A549 (cell line): ENCODE data around the gene RBM4B. TPM values are rescaled to one million over a fixed set of nuclear protein-coding genes. Genes with fewer than 3 reads are reported as not detected.

Source experiments
- ATAC-seq, 2 experiments: fragments of 200-7000 bp in 1 of 2; fragments of >200 bp in 1 of 2; cut with Nextera tagmentation in 1 of 2; cut with Tn5 transposase in 1 of 2; 3 replicates each; pipeline versions ENCODE4 v1.8.0 to v1.9.1; 2018 to 2020; ENCODE audit warnings: mild to moderate bottlenecking in 1 of 2, moderate library complexity in 1 of 2
- CTCF ChIA-PET: fragments of 300-600 bp; sonication (Branson Sonifier 250); formaldehyde crosslinking; extraction: SDS; loops from one replicate; lab custom pipeline; 2021; ENCODE audit warnings: antibody characterized with exemption, inconsistent platforms; lab: Yijun Ruan, JAX
- POLR2A ChIA-PET: fragments of 350-600 bp; formaldehyde crosslinking; extraction: SDS; loops from one replicate; lab custom pipeline; 2021; ENCODE audit warnings: antibody characterized with exemption, inconsistent platforms; lab: Yijun Ruan, JAX
- DNase-seq, 2 experiments: peaks; one replicate each; pipeline versions ENCODE4 v3.0.0 to v3.0.0-alpha.2; 2011 to 2016; ENCODE audit warnings: low read depth in 1 of 2, low spot score in 1 of 2
- FAIRE-seq: peaks from 2 replicates; lab custom pipeline; 2011; peaks lifted over from hg19 to GRCh38; lab: Jason Lieb, UNC
- H3K27ac ChIP-seq, 2 experiments: fragments of >200 bp; sonication (Bioruptor Twin); formaldehyde crosslinking; 3 replicates each; pipeline ENCODE4 v1.5.1; 2016 to 2017
- H3K4me1 ChIP-seq: fragments of >200 bp; sonication (Bioruptor Twin); formaldehyde crosslinking; 3 replicates; pipeline ENCODE4 v1.6.1; 2016
- H3K4me2 ChIP-seq: fragments of >200 bp; sonication (Bioruptor Twin); formaldehyde crosslinking; 3 replicates; pipeline ENCODE4 v1.6.1; 2016
- H3K4me3 ChIP-seq: fragments of >200 bp; sonication (Bioruptor Twin); formaldehyde crosslinking; 3 replicates; pipeline ENCODE4 v1.5.1; 2016
- H3K9me3 ChIP-seq: fragments of >200 bp; sonication (Bioruptor Twin); formaldehyde crosslinking; 3 replicates; pipeline ENCODE4 v1.6.1; 2016
- ATOH8 ChIP-seq: fragments of 250-450 bp; sonication (Bioruptor Pico); IDR thresholded peaks from 2 replicates; pipeline ENCODE4 v1.5.0; 2020; ENCODE audit warnings: low read depth, mild to moderate bottlenecking, moderate library complexity
- CBX2 ChIP-seq: fragments of 200-600 bp; sonication (generic); IDR thresholded peaks from 2 replicates; pipeline ENCODE4 v1.6.1; 2016; ENCODE audit warnings: low read depth, mild to moderate bottlenecking, borderline replicate concordance
- CBX8 ChIP-seq: fragments of 200-600 bp; sonication (generic); IDR thresholded peaks from 2 replicates; pipeline ENCODE4 v1.6.1; 2016
- CEBPB ChIP-seq, 2 experiments: fragments of >200 bp in 1 of 2; sonication (Bioruptor Twin) in 1 of 2; formaldehyde crosslinking in 1 of 2; IDR thresholded peaks; 2 replicates each; pipeline ENCODE4 v1.6.1; 2012 to 2016
- CHD4 ChIP-seq: fragments of 200-600 bp; sonication (generic); IDR thresholded peaks from 2 replicates; pipeline ENCODE4 v1.6.1; 2016; ENCODE audit warnings: antibody characterized with exemption, mild to moderate bottlenecking, borderline replicate concordance
- E2F6 ChIP-seq: IDR thresholded peaks from 2 replicates; pipeline ENCODE4 v1.6.1; 2012; ENCODE audit warnings: low read depth, borderline replicate concordance
- EP300 ChIP-seq, 2 experiments: fragments of >200 bp; sonication (Bioruptor Twin); formaldehyde crosslinking; IDR thresholded peaks; 2 replicates in 1 of 2; 3 replicates in 1 of 2; pipeline ENCODE4 v1.6.1; 2016 to 2017
- ESRRA ChIP-seq: fragments of 150-350 bp; IDR thresholded peaks from 2 replicates; pipeline ENCODE4 v1.6.1; 2014; ENCODE audit warnings: mild to moderate bottlenecking, low read length, borderline replicate concordance
- FOSB ChIP-seq: fragments of 250-450 bp; sonication (Bioruptor Pico); IDR thresholded peaks from 2 replicates; pipeline ENCODE4 v1.5.0; 2020; ENCODE audit warnings: mild to moderate bottlenecking, moderate library complexity
- GATA3 ChIP-seq: IDR thresholded peaks from 2 replicates; pipeline ENCODE4 v1.6.1; 2012; ENCODE audit warnings: borderline replicate concordance
- HES2 ChIP-seq: fragments of >200 bp; sonication (Bioruptor Twin); formaldehyde crosslinking; IDR thresholded peaks from 2 replicates; pipeline ENCODE4 v1.6.1; 2016
- HEYL ChIP-seq: fragments of 250-450 bp; sonication (Bioruptor Pico); IDR thresholded peaks from 2 replicates; pipeline ENCODE4 v1.8.0; 2021; ENCODE audit warnings: mild to moderate bottlenecking, moderate library complexity
- HOXB13 ChIP-seq: fragments of 250-450 bp; sonication (Bioruptor Pico); IDR thresholded peaks from 2 replicates; pipeline ENCODE4 v1.5.0; 2020; ENCODE audit warnings: low read depth, mild to moderate bottlenecking, moderate library complexity
- HOXB5 ChIP-seq: fragments of 250-450 bp; sonication (Bioruptor Pico); IDR thresholded peaks from 2 replicates; pipeline ENCODE4 v1.5.0; 2020; ENCODE audit warnings: mild to moderate bottlenecking, moderate library complexity
- JUN ChIP-seq, 2 experiments: fragments of >200 bp; sonication (Bioruptor Twin); formaldehyde crosslinking; IDR thresholded peaks; 2 replicates in 1 of 2; 3 replicates in 1 of 2; pipeline ENCODE4 v1.6.1; 2016 to 2017
- JUNB ChIP-seq: fragments of >200 bp; sonication (Bioruptor Twin); formaldehyde crosslinking; IDR thresholded peaks from 2 replicates; pipeline ENCODE4 v1.6.1; 2016
- KDM1A ChIP-seq: fragments of 200-600 bp; sonication (generic); IDR thresholded peaks from 2 replicates; pipeline ENCODE4 v1.6.1; 2016; ENCODE audit warnings: low read depth, mild to moderate bottlenecking
- KDM5A ChIP-seq: fragments of 200-600 bp; sonication (generic); IDR thresholded peaks from 2 replicates; pipeline ENCODE4 v1.6.1; 2016; ENCODE audit warnings: antibody characterized with exemption, mild to moderate bottlenecking
- MAZ ChIP-seq: fragments of 150-350 bp; IDR thresholded peaks from 2 replicates; pipeline ENCODE4 v1.6.1; 2014; ENCODE audit warnings: antibody characterized with exemption, low read depth, low read length, borderline replicate concordance
- NPAS2 ChIP-seq: fragments of 250-450 bp; sonication (Bioruptor Pico); IDR thresholded peaks from 2 replicates; pipeline ENCODE4 v1.8.0; 2022; ENCODE audit warnings: mild to moderate bottlenecking, moderate library complexity, borderline replicate concordance
- PHF8 ChIP-seq: fragments of 200-600 bp; sonication (generic); IDR thresholded peaks from 2 replicates; pipeline ENCODE4 v1.6.1; 2016; ENCODE audit warnings: low read depth, mild to moderate bottlenecking, antibody characterized with exemption, moderate library complexity, borderline replicate concordance
- RAD21 ChIP-seq, 2 experiments: fragments of >200 bp in 1 of 2; sonication (Bioruptor Twin) in 1 of 2; formaldehyde crosslinking in 1 of 2; IDR thresholded peaks in 1 of 2; conservative IDR thresholded peaks in 1 of 2; 2 replicates in 1 of 2; 3 replicates in 1 of 2; pipeline ENCODE4 v1.6.1; 2012 to 2018; ENCODE audit warnings: inconsistent platforms in 1 of 2
- RARB ChIP-seq: fragments of 250-450 bp; sonication (Bioruptor Pico); IDR thresholded peaks from 2 replicates; pipeline ENCODE4 v1.8.0; 2021; ENCODE audit warnings: mild to moderate bottlenecking, moderate library complexity
- RNF2 ChIP-seq: fragments of 200-600 bp; sonication (generic); IDR thresholded peaks from 2 replicates; pipeline ENCODE4 v1.6.1; 2016; ENCODE audit warnings: low read depth, mild to moderate bottlenecking, antibody characterized with exemption, moderate library complexity, borderline replicate concordance
- SMC3 ChIP-seq: fragments of >200 bp; sonication (Bioruptor Twin); formaldehyde crosslinking; IDR thresholded peaks from 3 replicates; pipeline ENCODE4 v1.6.1; 2018; ENCODE audit warnings: inconsistent platforms
- ZC3H11A ChIP-seq: fragments of 450-650 bp; IDR thresholded peaks from 2 replicates; pipeline ENCODE4 v1.6.1; 2014; ENCODE audit warnings: antibody characterized with exemption, mild to moderate bottlenecking
- ZFP36 ChIP-seq: fragments of 450-650 bp; IDR thresholded peaks from 2 replicates; pipeline ENCODE4 v1.6.1; 2014; ENCODE audit warnings: borderline replicate concordance; ENCODE audit not compliant: partially characterized antibody
- WGBS: methylation state at CpG from one replicate; pipeline ENCODE4 v1.1.6; 2017; ENCODE audit errors: missing lambda C conversion rate; 5-methylcytosine and 5-hydroxymethylcytosine counted together
- polyA plus RNA-seq, 4 experiments: library from polyadenylated mRNA; depleted of rRNA in 3 of 4; stranded (reverse); fragments of >200 nt; fragmentation: RNase III in 1 of 4; extraction: RNeasy Plus Mini Kit Qiagen cat#74134 plus additional on column Dnase treatment in 1 of 4; gene quantifications; 2 replicates in 3 of 4; 3 replicates in 1 of 4; pipeline ENCODE4 v1.2.3, GENCODE V29; 2011 to 2017
- TF ChIP-seq, protein P1 (sequence below): fragments of >200 bp; sonication (Bioruptor Twin); formaldehyde crosslinking; IDR thresholded peaks from 3 replicates; pipeline ENCODE4 v1.6.1; 2016
- TF ChIP-seq, protein P2 (sequence below): fragments of 450-650 bp; IDR thresholded peaks from 2 replicates; pipeline ENCODE4 v1.6.1; 2014; ENCODE audit warnings: antibody characterized with exemption
- TF ChIP-seq, protein P3 (sequence below): IDR thresholded peaks from 2 replicates; pipeline ENCODE4 v1.6.1; 2012

The RBM4B gene
- polyA plus RNA-seq, 2 of the 4 experiments (the other 2 are of a cell fraction), result 28.0 to 32.7 TPM

- FAIRE-seq (no peak), DNase-seq (peak in 1 of 2 experiments; percentile 31), ATAC-seq (peak; percentile 1 to 6; a peak in 4 of 6 replicates)
- H3K9me3 ChIP-seq, result no peaks in the 10 kb centered on the region
- H3K4me2 ChIP-seq, result peak overlapping the region; percentile 83
- TF ChIP-seq KDM5A, result peak; percentile 51; the same call in 1 of the 2 replicates
- TF ChIP-seq HEYL, result no peak
- peaks cover 48% of the 10 kb centered on the region for H3K4me1 ChIP-seq
- ChIA-PET CTCF (interaction anchor here (0.8 to 1.4 kb wide), 5 partner anchors 18 to 195 kb away, joined by 3 to 7 read pairs (median 3); partner anchors contain the start of gene RBM14), POLR2A (interaction anchor here (1.2 to 3.0 kb wide), 10 partner anchors 10 to 159 kb away, joined by 3 to 60 read pairs (median 11); partner anchors contain the start of genes CCDC87, CCS, DPP3 and RBM14)
- H3K27ac ChIP-seq, result peak overlapping the region; percentile 88 to 90
- peak overlapping the region; percentile 71 for H3K4me3 ChIP-seq
- 11% methylated on average over 27 of the region's 27 CpGs for whole genome bisulfite sequencing
Observed at GRCh38 chr11:66639066-66639813, 38.4 kb downstream of the RBM4B start.

- FAIRE-seq, result no peak
- 2% methylated on average over 33 of the region's 63 CpGs for WGBS
- CTCF ChIA-PET, result interaction anchor here (0.7 to 2.9 kb wide), 21 partner anchors 9 to 252 kb away, joined by 3 to 12 read pairs (median 3); partner anchors contain the start of genes CTSF and RBM14
- TF ChIP-seq SMC3, result no peak
- TF ChIP-seq GATA3, result no peak
- no peak for TF ChIP-seq ZFP36
- TF ChIP-seq PHF8, result peak; percentile 82; the same call in 1 of the 2 replicates
- no peak for TF ChIP-seq MAZ
- TF ChIP-seq CBX8, result no peak
- TF ChIP-seq, protein P1, sequence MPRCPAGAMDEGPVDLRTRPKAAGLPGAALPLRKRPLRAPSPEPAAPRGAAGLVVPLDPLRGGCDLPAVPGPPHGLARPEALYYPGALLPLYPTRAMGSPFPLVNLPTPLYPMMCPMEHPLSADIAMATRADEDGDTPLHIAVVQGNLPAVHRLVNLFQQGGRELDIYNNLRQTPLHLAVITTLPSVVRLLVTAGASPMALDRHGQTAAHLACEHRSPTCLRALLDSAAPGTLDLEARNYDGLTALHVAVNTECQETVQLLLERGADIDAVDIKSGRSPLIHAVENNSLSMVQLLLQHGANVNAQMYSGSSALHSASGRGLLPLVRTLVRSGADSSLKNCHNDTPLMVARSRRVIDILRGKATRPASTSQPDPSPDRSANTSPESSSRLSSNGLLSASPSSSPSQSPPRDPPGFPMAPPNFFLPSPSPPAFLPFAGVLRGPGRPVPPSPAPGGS, result peak; percentile 88; the same call in 2 of the 3 replicates
- no peak; the same call in 1 of the 2 replicates for TF ChIP-seq RARB (CRISPR knock-in tag)
- TF ChIP-seq ESRRA, result no peak
- TF ChIP-seq, protein P2, sequence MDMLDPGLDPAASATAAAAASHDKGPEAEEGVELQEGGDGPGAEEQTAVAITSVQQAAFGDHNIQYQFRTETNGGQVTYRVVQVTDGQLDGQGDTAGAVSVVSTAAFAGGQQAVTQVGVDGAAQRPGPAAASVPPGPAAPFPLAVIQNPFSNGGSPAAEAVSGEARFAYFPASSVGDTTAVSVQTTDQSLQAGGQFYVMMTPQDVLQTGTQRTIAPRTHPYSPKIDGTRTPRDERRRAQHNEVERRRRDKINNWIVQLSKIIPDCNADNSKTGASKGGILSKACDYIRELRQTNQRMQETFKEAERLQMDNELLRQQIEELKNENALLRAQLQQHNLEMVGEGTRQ, result no peak
- no peak for TF ChIP-seq RNF2
- peak; percentile 87 to 88; a peak in 4 of 5 replicates for TF ChIP-seq JUN (IDR thresholded peaks at IDR 0.05)
- TF ChIP-seq FOSB (CRISPR knock-in tag), result no peak
- peak; percentile 79; the same call in 1 of the 2 replicates for TF ChIP-seq E2F6
- TF ChIP-seq CEBPB (IDR thresholded peaks at IDR 0.05), result peak in 1 of 2 experiments; percentile 67; a peak in 1 of 4 replicates
- TF ChIP-seq RAD21 (conservative IDR thresholded peaks at IDR 0.05 in 1 of 2, IDR thresholded peaks at IDR 0.05 in 1 of 2), result no peak
- no peak for TF ChIP-seq JUNB
- no peak for TF ChIP-seq EP300 (IDR thresholded peaks at IDR 0.05)
- no peak for TF ChIP-seq HES2
- TF ChIP-seq KDM1A, result no peak
- TF ChIP-seq, protein P3, sequence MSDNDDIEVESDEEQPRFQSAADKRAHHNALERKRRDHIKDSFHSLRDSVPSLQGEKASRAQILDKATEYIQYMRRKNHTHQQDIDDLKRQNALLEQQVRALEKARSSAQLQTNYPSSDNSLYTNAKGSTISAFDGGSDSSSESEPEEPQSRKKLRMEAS, result peak; percentile 89
- 0 out of 2 replicates have a peak, but pooled peaks have one; percentile 20 for TF ChIP-seq ATOH8 (CRISPR knock-in tag)
- no peak for TF ChIP-seq ZC3H11A
- no peak for TF ChIP-seq NPAS2
- TF ChIP-seq HOXB13 (CRISPR knock-in tag), result no peak
- no peak for TF ChIP-seq CBX2
- TF ChIP-seq HOXB5, result peak; percentile 47; the same call in 1 of the 2 replicates
- TF ChIP-seq CHD4, result no peak
- no peak for TF ChIP-seq HEYL
Observed at GRCh38 chr11:66638177-66639065, 39.3 kb downstream of the RBM4B start, which contains the start of gene RBM4. Gene RBM4 (plus strand): TSS chr11:66638703. CDS start chr11:66639712, 1,009 bp downstream.

More at GRCh38 chr11:66638177-66639065, 39.3 kb downstream of the RBM4B start, which contains the start of gene RBM4:
- Histone ChIP-seq H3K4me3 (peak within 1 kb of the TSS; percentile 71), H3K27ac (peak within 1 kb of the TSS; percentile 88 to 91), H3K4me1 (peaks cover 44% of the 10 kb centered on the region), H3K9me3 (no peaks in the 10 kb centered on the region), H3K4me2 (peak within 1 kb of the TSS; percentile 85)
- POLR2A ChIA-PET, result interaction anchor here (0.6 to 3.0 kb wide), 24 partner anchors 10 to 256 kb away, joined by 3 to 60 read pairs (median 6); partner anchors contain the start of genes CCDC87, CCS, CTSF and DPP3
- peak; percentile 95 for ATAC-seq
- peak; percentile 99 to 100 for DNase-seq
